AG04449 (cell line): Measurements from ENCODE around the gene PABPC4L.
"Not testable (repeated sequence)": the region's sequence is repeated elsewhere in the genome, so short reads cannot be mapped to it uniquely, and the experiment has no call there.

Experiments used
- CTCF ChIA-PET: fragments of 350-600 bp; formaldehyde crosslinking; extraction: SDS; loops from one replicate; lab custom pipeline; 2021; ENCODE audit warnings: antibody characterized with exemption; lab: Yijun Ruan, JAX
- POLR2A ChIA-PET: fragments of 400-600, 350-600 bp; formaldehyde crosslinking; extraction: SDS; loops from one replicate; lab custom pipeline; 2020; ENCODE audit warnings: antibody characterized with exemption, inconsistent platforms; lab: Yijun Ruan, JAX
- DNase-seq: peaks from one replicate; pipeline ENCODE4 v3.0.0-alpha.2; 2010; ENCODE audit warnings: low read depth, low spot score
- H3K4me3 ChIP-seq: 2 replicates; pipeline ENCODE4 v1.5.1; 2011; ENCODE audit warnings: low read depth, mild to moderate bottlenecking, control low read depth, low read length
- TF ChIP-seq, protein P1 (sequence below): IDR thresholded peaks from one replicate; pipeline ENCODE4 v1.5.1; 2011; ENCODE audit warnings: mild to moderate bottlenecking, moderate library complexity, low read length, control low read depth, inconsistent platforms; ENCODE audit not compliant: insufficient read depth; ENCODE audit errors: missing control alignments

Gene PABPC4L

GRCh38 chr4:134215620-134216344 lies 14.2 kb upstream of the PABPC4L start:
- H3K4me3 ChIP-seq, result no peak overlapping the region
- DNase-seq, result no peak
- CTCF ChIA-PET, result no interaction called here
- POLR2A ChIA-PET, result no interaction called here
- TF ChIP-seq, protein P1, sequence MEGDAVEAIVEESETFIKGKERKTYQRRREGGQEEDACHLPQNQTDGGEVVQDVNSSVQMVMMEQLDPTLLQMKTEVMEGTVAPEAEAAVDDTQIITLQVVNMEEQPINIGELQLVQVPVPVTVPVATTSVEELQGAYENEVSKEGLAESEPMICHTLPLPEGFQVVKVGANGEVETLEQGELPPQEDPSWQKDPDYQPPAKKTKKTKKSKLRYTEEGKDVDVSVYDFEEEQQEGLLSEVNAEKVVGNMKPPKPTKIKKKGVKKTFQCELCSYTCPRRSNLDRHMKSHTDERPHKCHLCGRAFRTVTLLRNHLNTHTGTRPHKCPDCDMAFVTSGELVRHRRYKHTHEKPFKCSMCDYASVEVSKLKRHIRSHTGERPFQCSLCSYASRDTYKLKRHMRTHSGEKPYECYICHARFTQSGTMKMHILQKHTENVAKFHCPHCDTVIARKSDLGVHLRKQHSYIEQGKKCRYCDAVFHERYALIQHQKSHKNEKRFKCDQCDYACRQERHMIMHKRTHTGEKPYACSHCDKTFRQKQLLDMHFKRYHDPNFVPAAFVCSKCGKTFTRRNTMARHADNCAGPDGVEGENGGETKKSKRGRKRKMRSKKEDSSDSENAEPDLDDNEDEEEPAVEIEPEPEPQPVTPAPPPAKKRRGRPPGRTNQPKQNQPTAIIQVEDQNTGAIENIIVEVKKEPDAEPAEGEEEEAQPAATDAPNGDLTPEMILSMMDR, result no peak

- DNase-seq, POLR2A ChIA-PET, CTCF ChIA-PET, H3K4me3 ChIP-seq: not testable (repeated sequence)
Observed at GRCh38 chr4:134207955-134208354, 6.4 kb upstream of the PABPC4L start.

GRCh38 chr4:134202166-134202956 lies 772 bp upstream of the PABPC4L start:
- H3K4me3 ChIP-seq, result no peak overlapping the region
- ChIA-PET CTCF (no interaction called here), POLR2A (no interaction called here)
- TF ChIP-seq, protein P1, result no peak
- DNase-seq, result no peak

GRCh38 chr4:134200811-134201215 lies 776 bp downstream of the PABPC4L start:
- POLR2A ChIA-PET, result no interaction called here
- H3K4me3 ChIP-seq, result peak overlapping the region; percentile 53
- CTCF ChIA-PET, result no interaction called here
- DNase-seq, result no peak
- TF ChIP-seq, protein P1, result no peak

- ChIA-PET CTCF (no interaction called here), POLR2A (no interaction called here)
- DNase-seq, result no peak
- TF ChIP-seq, protein P1, result no peak
- H3K4me3 ChIP-seq, result no peak overlapping the region
Observed at GRCh38 chr4:134189949-134190348, 11.6 kb downstream of the PABPC4L start.

- no peak for DNase-seq
- TF ChIP-seq, protein P1, result no peak
- CTCF ChIA-PET, result no interaction called here
- POLR2A ChIA-PET, result no interaction called here
- H3K4me3 ChIP-seq, result no peak overlapping the region
Observed at GRCh38 chr4:134189480-134189879, 12.1 kb downstream of the PABPC4L start.

DNA sequence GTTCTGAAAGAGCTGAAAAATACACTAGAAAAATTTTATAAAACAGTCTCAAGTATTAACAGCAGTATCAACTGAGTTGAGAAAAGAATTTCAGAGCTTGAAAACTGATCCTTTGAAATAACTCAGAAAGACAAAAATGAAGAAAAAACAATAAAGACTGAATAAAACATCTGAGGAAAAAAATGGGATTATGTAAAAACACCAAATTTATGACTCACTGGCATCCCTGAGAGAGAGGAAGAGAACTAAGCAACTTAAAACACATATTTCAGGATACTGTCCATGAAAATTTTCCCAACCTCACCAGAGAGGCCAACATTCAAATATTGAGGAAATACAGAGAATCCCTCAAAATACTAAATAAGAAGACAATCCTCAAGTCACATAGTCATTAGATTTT lies 22.9 kb downstream of the PABPC4L start:
- TF ChIP-seq, protein P1, result no peak
- ChIA-PET CTCF (no interaction called here), POLR2A (no interaction called here)
- no peak overlapping the region for H3K4me3 ChIP-seq
- no peak for DNase-seq
